IPS-18a (cell line): Measurements from ENCODE around the gene APIP.

Source experiments
- H3K27ac ChIP-seq: one replicate; pipeline ENCODE4 v1.5.1; 2013; ENCODE audit warnings: low read length
- H3K27me3 ChIP-seq: one replicate; pipeline ENCODE4 v1.6.1; 2013; ENCODE audit warnings: mild to moderate bottlenecking, low read length; ENCODE audit not compliant: control insufficient read depth, insufficient read depth
- H3K36me3 ChIP-seq: one replicate; pipeline ENCODE4 v1.6.1; 2013; ENCODE audit warnings: low read depth, low read length; ENCODE audit not compliant: control insufficient read depth
- H3K4me1 ChIP-seq: one replicate; pipeline ENCODE4 v1.6.1; 2013; ENCODE audit warnings: low read depth, low read length; ENCODE audit not compliant: control insufficient read depth
- H3K4me3 ChIP-seq: one replicate; pipeline ENCODE4 v1.5.1; 2013; ENCODE audit warnings: low read length
- H3K9ac ChIP-seq: one replicate; pipeline ENCODE4 v1.6.1; 2013; ENCODE audit warnings: mild to moderate bottlenecking, low read length, moderate library complexity
- H3K9me3 ChIP-seq: one replicate; pipeline ENCODE4 v1.6.1; 2013; ENCODE audit warnings: low read depth, low read length; ENCODE audit not compliant: control insufficient read depth

APIP gene

DNA sequence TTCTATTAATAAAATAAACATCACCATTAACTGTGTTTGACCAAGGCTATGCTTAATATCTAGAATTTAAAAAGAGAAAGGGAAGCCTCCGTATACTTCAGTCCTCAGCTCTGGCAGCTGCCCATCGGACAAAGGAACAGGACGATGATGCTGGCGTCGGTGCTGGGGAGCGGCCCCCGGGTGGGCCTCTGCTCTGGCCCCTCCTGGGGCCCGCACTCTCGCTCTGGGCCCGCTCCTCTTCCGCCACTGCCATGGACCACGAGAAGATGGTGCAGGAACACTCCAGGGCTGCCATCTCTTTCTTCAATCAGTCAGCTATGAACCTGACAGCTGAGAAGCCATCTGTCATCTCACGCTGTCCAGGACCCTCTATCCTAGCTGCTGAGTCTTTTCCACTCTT, 25.5 kb upstream of the APIP start:
- no peaks in the 10 kb centered on the region for H3K27me3 ChIP-seq
- H3K4me1 ChIP-seq = no peaks in the 10 kb centered on the region
- H3K36me3 ChIP-seq = peaks cover 3% of the 10 kb centered on the region
- H3K9me3 ChIP-seq = no peaks in the 10 kb centered on the region
- H3K27ac ChIP-seq = no peak overlapping the region
- H3K9ac ChIP-seq = no peak overlapping the region
- no peak overlapping the region for H3K4me3 ChIP-seq

DNA sequence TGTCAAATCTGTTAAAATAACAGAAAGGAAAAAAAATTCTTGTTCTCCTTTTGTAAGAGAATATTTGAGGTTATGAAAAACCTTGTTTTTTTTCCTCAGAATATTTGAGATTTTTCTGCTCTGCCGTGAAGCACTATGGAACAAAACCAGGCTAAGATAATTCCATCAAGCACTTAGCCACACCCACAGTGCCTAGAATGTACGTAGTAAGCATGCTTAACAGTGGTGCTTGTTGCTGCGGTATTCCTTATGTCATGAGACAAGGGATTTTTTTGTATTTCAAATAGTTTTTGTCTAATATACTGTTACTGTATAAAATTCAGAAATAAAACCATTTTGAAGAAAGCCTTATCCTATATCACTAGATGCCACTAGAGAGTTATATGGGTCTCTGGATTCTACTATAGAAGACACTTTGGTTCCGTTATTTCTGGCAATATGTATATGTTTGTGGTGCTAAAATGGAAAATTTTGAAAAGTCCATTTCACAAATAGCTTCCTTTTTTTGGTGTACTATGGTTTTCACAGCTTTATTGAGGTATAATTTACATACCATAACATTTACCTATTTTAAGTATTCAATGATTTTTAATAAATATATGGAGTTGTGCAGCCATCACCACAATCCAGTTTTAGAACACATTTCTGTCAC, 24.0 kb upstream of the APIP start:
- H3K9ac ChIP-seq = no peak overlapping the region

DNA sequence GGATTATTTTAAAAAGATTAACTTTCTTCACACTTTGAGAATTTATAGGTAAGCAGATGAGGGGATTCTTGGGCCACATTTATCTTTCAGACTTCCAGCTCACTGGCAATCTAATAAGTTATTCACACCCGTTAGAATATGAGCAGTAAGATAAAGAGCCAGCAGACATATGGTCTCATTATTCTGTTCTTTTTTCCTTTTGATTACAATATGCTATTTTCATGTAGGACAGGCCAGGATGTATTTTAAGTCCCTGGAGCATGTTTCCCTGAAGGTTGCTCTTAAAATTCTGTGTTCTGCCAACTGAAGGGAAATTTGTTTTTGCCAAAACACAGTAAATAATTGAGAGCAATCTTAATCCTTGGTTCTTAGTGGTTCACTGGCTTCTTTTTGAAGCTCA, 22.4 kb upstream of the APIP start:
- Histone ChIP-seq H3K4me3 (no peak overlapping the region), H3K4me1 (no peaks in the 10 kb centered on the region), H3K9ac (no peak overlapping the region), H3K36me3 (peaks cover 3% of the 10 kb centered on the region), H3K27ac (no peak overlapping the region), H3K9me3 (no peaks in the 10 kb centered on the region), H3K27me3 (no peaks in the 10 kb centered on the region)

More for the DNA sequence above, 24.0 kb upstream of the APIP start:
- Histone ChIP-seq H3K9me3 (no peaks in the 10 kb centered on the region), H3K27ac (no peak overlapping the region), H3K4me3 (no peak overlapping the region), H3K4me1 (no peaks in the 10 kb centered on the region), H3K36me3 (peaks cover 3% of the 10 kb centered on the region), H3K27me3 (no peaks in the 10 kb centered on the region)

DNA sequence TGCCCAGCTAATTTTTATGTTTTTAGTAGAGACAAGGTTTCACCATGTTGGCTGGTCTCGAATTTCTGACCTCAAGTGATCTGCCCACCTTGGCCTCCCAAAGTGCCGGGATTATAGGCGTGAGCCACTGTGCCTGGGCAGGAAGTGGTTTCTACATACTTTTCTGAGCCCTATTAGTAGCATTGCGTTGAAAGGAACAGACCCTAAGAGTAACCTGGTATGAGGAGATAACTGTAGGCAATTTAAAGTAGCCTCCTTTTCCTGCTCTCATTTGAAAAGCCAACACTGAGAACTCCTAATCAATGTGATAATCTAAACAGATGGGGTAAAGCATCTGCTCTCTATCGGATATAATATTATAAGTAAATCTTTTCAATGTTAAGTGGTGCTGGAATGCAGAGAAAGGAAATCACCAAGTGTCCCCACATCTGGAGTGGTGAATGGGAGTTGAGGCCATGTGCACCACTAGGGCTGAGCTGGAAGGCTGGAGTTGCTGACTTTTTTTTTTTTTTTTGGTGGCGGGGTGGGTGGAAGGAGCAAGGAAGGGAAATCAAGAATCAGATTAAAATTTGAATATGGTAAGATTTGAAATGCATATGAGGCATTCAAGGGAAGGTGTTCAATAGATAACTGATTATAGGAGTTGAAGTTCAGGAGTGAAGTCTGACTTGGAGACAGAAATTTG, 20.9 kb upstream of the APIP start:
- H3K36me3 ChIP-seq = peaks cover 14% of the 10 kb centered on the region

DNA sequence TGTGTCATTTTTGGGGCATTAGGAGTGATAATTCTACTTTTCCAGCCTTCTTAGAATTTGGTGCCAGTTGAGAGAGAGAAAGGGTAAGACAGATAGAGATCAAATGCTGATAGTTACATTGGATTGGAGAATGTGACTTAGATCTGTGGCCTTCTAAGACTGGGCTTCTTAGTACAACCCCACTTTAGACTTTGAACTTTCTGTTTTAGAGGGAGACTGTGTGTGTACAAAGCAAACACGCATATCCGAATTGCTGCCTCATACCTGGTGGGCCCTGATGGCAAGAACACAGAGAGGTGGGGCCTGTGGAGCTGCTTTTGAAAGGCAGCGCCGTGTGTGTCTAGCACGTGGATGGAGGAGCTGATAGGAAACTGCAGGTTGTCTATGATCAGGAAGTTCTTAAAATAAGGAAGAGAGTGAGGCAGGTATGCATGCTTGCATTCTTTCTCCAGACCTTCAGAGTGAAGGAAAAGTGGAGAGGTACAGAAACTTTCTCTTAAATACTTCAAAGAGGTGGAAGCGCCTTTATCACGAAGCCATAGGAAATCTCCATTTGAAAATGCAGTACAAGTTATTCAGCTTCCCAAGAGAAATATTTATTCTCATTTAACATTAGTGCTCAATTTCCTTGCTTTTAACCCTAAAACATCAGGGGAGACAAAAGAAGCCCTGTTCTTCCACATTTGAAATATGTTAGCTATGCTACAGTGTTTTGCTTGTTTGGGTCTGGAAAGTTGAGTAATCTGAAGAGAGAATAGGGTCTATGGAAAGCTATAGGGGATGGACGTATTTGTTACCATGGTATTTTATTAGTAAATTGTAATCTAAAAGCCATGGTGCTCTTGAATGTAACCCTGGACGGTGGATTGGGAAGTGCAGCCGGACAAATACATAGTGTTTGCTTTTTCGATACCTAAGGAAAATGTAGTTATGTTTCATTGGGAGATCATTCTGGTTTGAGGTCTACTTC, 13.9 kb upstream of the APIP start:
- Histone ChIP-seq H3K27me3 (no peaks in the 10 kb centered on the region), H3K9me3 (no peaks in the 10 kb centered on the region), H3K9ac (no peak overlapping the region), H3K4me1 (peaks cover 6% of the 10 kb centered on the region), H3K27ac (no peak overlapping the region), H3K36me3 (peaks cover 11% of the 10 kb centered on the region), H3K4me3 (no peak overlapping the region)

More for the DNA sequence above, 20.9 kb upstream of the APIP start:
- Histone ChIP-seq H3K4me1 (no peaks in the 10 kb centered on the region), H3K27me3 (no peaks in the 10 kb centered on the region), H3K9me3 (no peaks in the 10 kb centered on the region), H3K9ac (no peak overlapping the region), H3K4me3 (no peak overlapping the region), H3K27ac (no peak overlapping the region)

DNA sequence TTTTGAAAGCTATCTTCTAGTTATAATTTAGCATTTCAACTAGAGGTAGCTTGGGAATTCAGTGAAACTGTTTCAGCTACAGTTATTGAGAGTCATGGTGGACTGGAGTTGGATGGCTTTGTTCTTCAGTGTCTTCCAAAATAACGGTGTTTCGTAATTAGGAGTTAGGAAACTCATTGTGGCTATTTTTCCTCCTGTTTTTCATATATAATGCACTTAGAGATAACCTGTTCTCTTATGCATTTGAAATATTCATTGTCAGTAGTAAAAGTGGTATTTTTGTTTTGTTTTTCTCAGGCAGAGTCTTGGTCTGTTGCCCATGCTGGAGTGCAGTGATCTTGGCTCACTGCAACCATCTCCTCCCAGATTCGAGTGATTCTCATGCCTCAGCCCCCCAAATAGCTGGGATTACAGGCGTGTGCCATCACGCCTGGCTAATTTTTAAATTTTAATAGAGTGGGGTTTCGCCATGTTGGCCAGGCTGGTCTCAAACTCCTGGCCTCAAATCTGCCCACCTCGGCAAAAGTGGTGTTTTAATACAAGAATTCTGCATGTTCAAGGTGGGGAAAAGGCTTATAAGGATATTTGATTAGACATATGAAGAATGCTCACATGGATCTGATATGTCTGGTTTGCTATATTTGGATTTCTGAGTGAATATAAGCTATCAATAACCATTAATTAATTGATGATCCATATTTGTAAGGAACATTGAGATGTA, 12.9 kb upstream of the APIP start:
- H3K27ac ChIP-seq = no peak overlapping the region
- peaks cover 11% of the 10 kb centered on the region for H3K36me3 ChIP-seq
- H3K9me3 ChIP-seq = no peaks in the 10 kb centered on the region
- H3K4me3 ChIP-seq = no peak overlapping the region
- no peaks in the 10 kb centered on the region for H3K27me3 ChIP-seq
- H3K4me1 ChIP-seq = peaks cover 6% of the 10 kb centered on the region
- no peak overlapping the region for H3K9ac ChIP-seq

DNA sequence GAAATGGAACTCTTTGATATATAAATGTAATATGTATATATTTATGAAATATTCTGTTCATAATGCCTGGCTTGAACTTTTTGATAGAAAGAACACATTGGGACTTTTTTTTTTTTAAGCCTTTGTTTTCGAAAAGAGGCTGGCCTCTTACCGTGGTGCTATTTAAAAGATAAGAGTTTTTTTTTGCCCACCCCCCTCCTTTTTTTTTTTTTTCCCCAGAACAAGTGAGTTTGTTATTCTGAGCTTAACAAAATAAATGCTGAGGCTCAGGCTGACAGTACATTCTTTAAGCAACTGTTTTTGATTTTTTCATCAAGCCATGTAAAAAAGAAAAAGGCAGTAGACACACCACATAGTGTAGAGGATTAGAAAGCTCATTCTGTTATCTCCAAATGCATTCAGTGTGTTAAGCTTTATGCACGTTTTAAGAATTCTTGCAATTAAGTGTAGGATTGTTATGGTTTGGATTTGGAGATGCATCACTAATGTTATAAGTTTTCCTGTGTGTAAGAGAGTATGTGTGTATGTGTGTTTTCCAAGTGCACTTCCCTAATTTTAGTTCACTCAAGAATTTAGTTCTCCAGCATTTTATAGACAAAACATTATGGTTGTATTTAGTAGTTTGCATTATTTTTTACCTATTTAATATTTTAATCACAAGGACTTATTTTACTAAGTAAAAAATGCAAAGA, 12.2 kb upstream of the APIP start:
- Histone ChIP-seq H3K36me3 (peaks cover 9% of the 10 kb centered on the region), H3K9me3 (no peaks in the 10 kb centered on the region), H3K27me3 (no peaks in the 10 kb centered on the region), H3K4me3 (no peak overlapping the region), H3K27ac (no peak overlapping the region), H3K9ac (no peak overlapping the region), H3K4me1 (peaks cover 6% of the 10 kb centered on the region)

DNA sequence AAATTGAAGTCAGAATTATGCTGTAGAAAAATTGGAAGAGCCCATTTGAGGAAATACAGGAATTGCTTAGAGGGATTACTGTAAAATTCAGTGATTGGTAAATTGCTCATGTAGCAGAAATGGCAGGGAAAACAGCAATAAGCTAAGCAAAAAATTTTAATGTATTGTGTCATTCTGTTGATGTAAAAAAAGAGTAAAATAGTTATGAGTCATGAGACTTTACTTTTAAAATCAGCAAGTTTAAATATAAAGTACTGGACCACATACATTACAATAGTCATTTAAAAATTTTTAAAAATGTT, 10.6 kb upstream of the APIP start:
- H3K27me3 ChIP-seq = no peaks in the 10 kb centered on the region
- no peak overlapping the region for H3K27ac ChIP-seq
- H3K4me1 ChIP-seq = peaks cover 6% of the 10 kb centered on the region
- no peak overlapping the region for H3K9ac ChIP-seq
- H3K4me3 ChIP-seq = no peak overlapping the region
- no peaks in the 10 kb centered on the region for H3K9me3 ChIP-seq
- peaks cover 3% of the 10 kb centered on the region for H3K36me3 ChIP-seq

DNA sequence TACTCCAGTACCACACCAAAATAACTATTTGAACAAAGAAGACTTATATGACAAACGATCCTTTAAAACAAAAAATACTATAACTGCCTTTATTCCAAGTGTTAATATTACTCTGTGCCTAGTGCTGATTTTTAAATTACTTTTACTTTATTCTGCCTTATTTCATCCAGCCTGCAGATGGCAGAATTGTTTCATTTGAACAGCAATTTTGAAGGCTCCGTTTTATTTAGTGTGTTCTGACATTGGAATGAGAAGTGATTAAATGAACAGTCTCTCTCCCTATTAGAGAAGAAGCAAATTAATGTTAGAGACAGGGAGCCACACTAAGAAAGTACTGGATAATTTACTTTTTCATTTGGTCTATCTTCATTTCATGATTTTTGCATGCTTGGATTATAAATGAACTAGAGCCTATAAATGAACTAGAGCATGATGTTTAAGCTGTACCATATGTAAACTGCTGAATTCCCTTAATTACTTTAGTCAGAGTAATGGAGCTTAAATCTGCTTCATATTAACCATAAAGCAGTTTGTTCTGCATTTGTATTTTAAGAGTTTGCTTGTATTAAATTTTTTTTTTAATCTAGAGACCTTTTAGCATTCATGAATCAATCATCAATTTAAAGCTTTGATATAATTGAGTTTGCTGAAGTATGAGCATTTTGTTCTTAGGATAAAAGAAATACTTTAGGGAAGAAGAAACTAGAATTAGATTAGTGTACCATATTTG, 10.1 kb upstream of the APIP start:
- H3K4me3 ChIP-seq = no peak overlapping the region
- no peaks in the 10 kb centered on the region for H3K27me3 ChIP-seq
- no peak overlapping the region for H3K27ac ChIP-seq
- H3K36me3 ChIP-seq = peaks cover 3% of the 10 kb centered on the region
- no peak overlapping the region for H3K9ac ChIP-seq
- peaks cover 6% of the 10 kb centered on the region for H3K4me1 ChIP-seq
- no peaks in the 10 kb centered on the region for H3K9me3 ChIP-seq

DNA sequence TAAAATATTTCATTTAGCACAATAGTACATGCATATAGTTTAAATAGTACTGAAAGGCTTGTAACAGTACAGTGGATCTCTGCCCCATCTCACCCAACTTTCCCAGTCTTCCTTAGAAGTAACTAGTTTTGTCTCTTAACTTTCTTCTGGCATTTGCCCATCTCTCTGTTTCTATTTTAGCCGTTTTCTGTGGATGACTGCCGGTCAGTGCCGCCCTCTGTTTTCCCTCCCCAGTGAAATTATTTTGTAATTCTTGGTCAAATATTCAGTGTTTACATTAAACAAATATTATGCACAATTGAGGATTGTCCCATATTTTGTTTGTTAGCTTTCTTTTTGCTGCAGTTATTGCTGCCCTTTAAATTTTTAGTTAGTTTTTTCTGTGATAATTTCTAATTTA, 8.5 kb upstream of the APIP start:
- no peaks in the 10 kb centered on the region for H3K27me3 ChIP-seq
- no peak overlapping the region for H3K4me3 ChIP-seq
- no peaks in the 10 kb centered on the region for H3K9me3 ChIP-seq
- H3K36me3 ChIP-seq = peaks cover 3% of the 10 kb centered on the region
- no peak overlapping the region for H3K27ac ChIP-seq
- peaks cover 2% of the 10 kb centered on the region for H3K4me1 ChIP-seq
- no peak overlapping the region for H3K9ac ChIP-seq
